Esophagus muscularis mucosa (tissue), 4 donors: ENCODE results near the gene AHRR. TPM values are rescaled to one million over a fixed set of nuclear protein-coding genes. Genes with fewer than 3 reads are reported as not detected.

Source experiments
- DNase-seq: peaks from one replicate; pipeline ENCODE4 v3.0.0-alpha.2; 2017; ENCODE audit errors: extremely low spot score
- H3K27ac ChIP-seq, 4 donors: fragments of 200-600 bp; sonication (generic); replicated peaks in 1 of 4; 1 replicate in 3 of 4; 2 replicates in 1 of 4; pipeline ENCODE4 v1.5.1; 2016 to 2019; ENCODE audit warnings: mild to moderate bottlenecking in 1 of 4
- H3K27me3 ChIP-seq, 4 donors: fragments of 200-600 bp; sonication (generic); one replicate each; pipeline versions ENCODE4 v1.5.1 to v1.6.0; 2016 to 2019
- H3K36me3 ChIP-seq, 4 donors: fragments of 200-600 bp; sonication (generic); one replicate each; pipeline ENCODE4 v1.5.1; 2016 to 2019
- H3K4me1 ChIP-seq, 4 donors: fragments of 200-600 bp; sonication (generic); one replicate each; pipeline ENCODE4 v1.5.1; 2016 to 2019
- H3K4me3 ChIP-seq, 4 donors: fragments of 200-600 bp; sonication (generic); 1 replicate in 2 of 4; 2 replicates in 2 of 4; pipeline ENCODE4 v1.5.1; 2016 to 2019; ENCODE audit warnings: mild to moderate bottlenecking in 4 of 4, moderate library complexity in 1 of 4
- H3K9me3 ChIP-seq, 4 donors: fragments of 200-600 bp; sonication (generic); 1 replicate in 3 of 4; 2 replicates in 1 of 4; pipeline ENCODE4 v1.5.1; 2016 to 2019
- CTCF ChIP-seq, 3 experiments: fragments of 200-600 bp in 2 of 3; fragments of 450-650 bp in 1 of 3; sonication (generic) in 2 of 3; IDR thresholded peaks; one replicate each; pipeline ENCODE4 v1.5.1; 2017 to 2019; ENCODE audit warnings: antibody characterized with exemption in 3 of 3, mild to moderate bottlenecking in 2 of 3, moderate library complexity in 1 of 3
- EP300 ChIP-seq: sonication (generic); formaldehyde crosslinking; IDR thresholded peaks from one replicate; pipeline ENCODE4 v1.6.1; 2017; ENCODE audit warnings: antibody characterized with exemption
- POLR2A ChIP-seq: fragments of 450-650 bp; IDR thresholded peaks from one replicate; pipeline ENCODE4 v1.6.1; 2017; ENCODE audit warnings: antibody characterized with exemption, moderate library complexity, mild to moderate bottlenecking, low read depth
- POLR2AphosphoS5 ChIP-seq, 2 donors: sonication (generic); formaldehyde crosslinking; IDR thresholded peaks; one replicate each; pipeline ENCODE4 v1.6.1; 2017; ENCODE audit warnings: antibody characterized with exemption in 2 of 2
- WGBS: methylation state at CpG from one replicate; pipeline ENCODE4 v1.1.5; 2018; 5-methylcytosine and 5-hydroxymethylcytosine counted together
- intact Hi-C: fragments of 100-400 bp; cut with DNase I; formaldehyde crosslinking; loops from one replicate; pipeline ENCODE4 v1.15.1; 2023
- total RNA-seq, 4 donors: library from RNA; depleted of rRNA; stranded (reverse); fragments of >200 nt; gene quantifications; one replicate each; pipeline versions ENCODE4 v1.1.0 to v1.2.1, GENCODE V29; 2016

The AHRR gene
- total RNA-seq, 4 donors from 2014 or later, result 0.33 to 5.5 (median 0.86) TPM

GRCh38 chr5:376799-377325 is 55.3 kb downstream of the AHRR start:
- 91% methylated on average over 12 of the region's 12 CpGs for WGBS
- peak; percentile 66 for DNase-seq

GRCh38 chr5:377326-377981 is 55.9 kb downstream of the AHRR start:
- no peak overlapping the region for H3K4me3 ChIP-seq
- 92% methylated on average over 3 of the region's 10 CpGs for WGBS
- no peak for TF ChIP-seq EP300
- TF ChIP-seq POLR2A, result no peak
- TF ChIP-seq CTCF (IDR thresholded peaks at IDR 0.05), result no peak
- TF ChIP-seq POLR2AphosphoS5 (IDR thresholded peaks at IDR 0.05), result no peak
- H3K4me1 ChIP-seq, result peaks cover 5 to 21% (median 16%) of the 10 kb centered on the region in 4 donors
- intact Hi-C loops, result no loop called here
- no peaks in the 10 kb centered on the region for H3K36me3 ChIP-seq
- DNase-seq, result peak; percentile 81
- no peak overlapping the region for H3K27ac ChIP-seq
- H3K9me3 ChIP-seq, result peaks cover 0 to 16% (median 5%) of the 10 kb centered on the region in 4 donors
- peaks cover 0 to 36% (median 5%) of the 10 kb centered on the region in 4 donors for H3K27me3 ChIP-seq

More at GRCh38 chr5:376799-377325, 55.3 kb downstream of the AHRR start:
- Histone ChIP-seq H3K4me3 (no peak overlapping the region), H3K9me3 (peaks cover 0 to 16% (median 5%) of the 10 kb centered on the region in 4 donors), H3K4me1 (peaks cover 5 to 21% (median 16%) of the 10 kb centered on the region in 4 donors), H3K27me3 (peaks cover 0 to 36% (median 5%) of the 10 kb centered on the region in 4 donors), H3K27ac (no peak overlapping the region), H3K36me3 (no peaks in the 10 kb centered on the region)
- intact Hi-C loops, result no loop called here
- TF ChIP-seq EP300 (no peak), POLR2A (no peak), CTCF (IDR thresholded peaks at IDR 0.05) (no peak), POLR2AphosphoS5 (IDR thresholded peaks at IDR 0.05) (no peak)

GRCh38 chr5:378301-378891 is 56.9 kb downstream of the AHRR start:
- peaks cover 5 to 13% (median 11%) of the 10 kb centered on the region in 4 donors for H3K4me1 ChIP-seq
- peaks cover 0 to 29% (median 5%) of the 10 kb centered on the region in 4 donors for H3K27me3 ChIP-seq
- no peaks in the 10 kb centered on the region for H3K36me3 ChIP-seq
- H3K27ac ChIP-seq, result no peak overlapping the region
- 74% methylated on average over 8 of the region's 8 CpGs for WGBS
- H3K4me3 ChIP-seq, result no peak overlapping the region
- H3K9me3 ChIP-seq, result peaks cover 0 to 16% (median 5%) of the 10 kb centered on the region in 4 donors
- TF ChIP-seq CTCF (IDR thresholded peaks at IDR 0.05) (no peak), POLR2A (no peak), EP300 (no peak), POLR2AphosphoS5 (IDR thresholded peaks at IDR 0.05) (no peak)
- intact Hi-C loops, result no loop called here
- DNase-seq, result peak; percentile 84

GRCh38 chr5:378976-379742 is 57.6 kb downstream of the AHRR start:
- H3K4me1 ChIP-seq, result peaks cover 2 to 5% (median 4%) of the 10 kb centered on the region in 4 donors
- H3K9me3 ChIP-seq, result peaks cover 0 to 16% (median 5%) of the 10 kb centered on the region in 4 donors
- 89% methylated on average over 15 of the region's 16 CpGs for WGBS
- intact Hi-C loops, result no loop called here
- H3K27me3 ChIP-seq, result peaks cover 0 to 21% (median 3%) of the 10 kb centered on the region in 4 donors
- H3K27ac ChIP-seq, result no peak overlapping the region
- no peaks in the 10 kb centered on the region for H3K36me3 ChIP-seq
- no peak for DNase-seq
- H3K4me3 ChIP-seq, result no peak overlapping the region
- TF ChIP-seq EP300 (no peak), POLR2AphosphoS5 (IDR thresholded peaks at IDR 0.05) (no peak), CTCF (IDR thresholded peaks at IDR 0.05) (no peak), POLR2A (no peak)
